Right ventricle myocardium superior (tissue), 1 donor: ENCODE data around the gene TNFRSF25. TPM values are rescaled to one million over a fixed set of nuclear protein-coding genes. Genes with fewer than 3 reads are reported as not detected.
"Not testable (repeated sequence)": the region's sequence is repeated elsewhere in the genome, so short reads cannot be mapped to it uniquely, and the experiment has no call there.

Source experiments
- ATAC-seq: fragments of 200-7000 bp; cut with Tn5 transposase; one replicate; pipeline ENCODE4 v1.9.1; 2020; ENCODE audit warnings: mild to moderate bottlenecking; ENCODE audit not compliant: poor library complexity
- DNase-seq: peaks from one replicate; pipeline ENCODE4 v3.0.0-alpha.2; 2020
- intact Hi-C: fragments of 100-400 bp; cut with DNase I; formaldehyde crosslinking; loops from one replicate; pipeline ENCODE4 v1.11.2; 2022
- total RNA-seq: library from RNA; stranded (reverse); fragmentation: NEBNext Ultra II Directional; extraction: Animal tissue kit (Norgen Biotek cat#: 25700); gene quantifications from one replicate; pipeline ENCODE4 v1.2.1, GENCODE V29; 2021
- donor health status: DM: no; HTN: yes; CAD: no; lungs with severe emphysema.

Gene TNFRSF25
- total RNA-seq, 1 donor from 2014 or later, result 13.7 TPM

- ATAC-seq, result no peak
- DNase-seq, result no peak
- intact Hi-C loops, result no loop called here
Measured at GRCh38 chr1:6503884-6504602, 38.1 kb upstream of the TNFRSF25 start.

GRCh38 chr1:6502000-6502891 is 36.3 kb upstream of the TNFRSF25 start:
- ATAC-seq (peak; percentile 84), DNase-seq (peak; percentile 93)
- intact Hi-C loops, result no loop called here

- no peak for DNase-seq
- ATAC-seq, result no peak
Measured at GRCh38 chr1:6501279-6501813, 35.4 kb upstream of the TNFRSF25 start.

GRCh38 chr1:6500544-6501278 is 34.7 kb upstream of the TNFRSF25 start:
- ATAC-seq, result no peak
- no peak for DNase-seq
- intact Hi-C loops, result no loop called here

More at GRCh38 chr1:6501279-6501813, 35.4 kb upstream of the TNFRSF25 start:
- intact Hi-C loops, result no loop called here

GRCh38 chr1:6499296-6499695 is 33.3 kb upstream of the TNFRSF25 start:
- intact Hi-C loops, result no loop called here
- ATAC-seq (no peak), DNase-seq (no peak)

GRCh38 chr1:6498576-6499111 is 32.7 kb upstream of the TNFRSF25 start:
- ATAC-seq (no peak), DNase-seq (no peak)
- intact Hi-C loops, result no loop called here

GRCh38 chr1:6497867-6498575 is 32.0 kb upstream of the TNFRSF25 start:
- intact Hi-C loops, result no loop called here
- no peak for ATAC-seq
- no peak for DNase-seq

- DNase-seq (peak; percentile 74), ATAC-seq (peak; percentile 61)
- intact Hi-C loops, result no loop called here
Measured at GRCh38 chr1:6497215-6497866, 31.4 kb upstream of the TNFRSF25 start.

- no peak for ATAC-seq
- intact Hi-C loops, result no loop called here
- no peak for DNase-seq
Measured at GRCh38 chr1:6496890-6497214, 30.9 kb upstream of the TNFRSF25 start.

- ATAC-seq (peak; percentile 13), DNase-seq (no peak)
- intact Hi-C loops, result no loop called here
Measured at GRCh38 chr1:6496365-6496721, 30.4 kb upstream of the TNFRSF25 start.

GRCh38 chr1:6495540-6496364 is 29.8 kb upstream of the TNFRSF25 start:
- DNase-seq (no peak), ATAC-seq (no peak)
- intact Hi-C loops, result no loop called here

- no peak for DNase-seq
- intact Hi-C loops, result no loop called here
- no peak for ATAC-seq
Measured at GRCh38 chr1:6495041-6495441, 29.1 kb upstream of the TNFRSF25 start.

- DNase-seq (no peak), ATAC-seq (peak; percentile 39)
- intact Hi-C loops, result no loop called here
Measured at GRCh38 chr1:6494627-6495026, 28.7 kb upstream of the TNFRSF25 start.

GRCh38 chr1:6493834-6494223 is 27.9 kb upstream of the TNFRSF25 start:
- DNase-seq, ATAC-seq, intact Hi-C loops: not testable (repeated sequence)

GRCh38 chr1:6491966-6492365 is 26.0 kb upstream of the TNFRSF25 start:
- DNase-seq, result no peak
- intact Hi-C loops, result no loop called here
- no peak for ATAC-seq

- DNase-seq (no peak), ATAC-seq (no peak)
- intact Hi-C loops, result no loop called here
Measured at GRCh38 chr1:6491480-6491962, 25.5 kb upstream of the TNFRSF25 start, which contains the start of gene PLEKHG5. Gene PLEKHG5, minus strand, starts transcription at chr1:6491667. Its CDS starts 14,096 bp downstream, at chr1:6477571.

- ATAC-seq (no peak), DNase-seq (no peak)
- intact Hi-C loops, result no loop called here
Measured at GRCh38 chr1:6491081-6491449, 25.1 kb upstream of the TNFRSF25 start.
